SU-DHL-6 (cell line): ENCODE data around the gene NDUFV1.
"Not testable (repeated sequence)": the region's sequence is repeated elsewhere in the genome, so short reads cannot be mapped to it uniquely, and the experiment has no call there.

ENCODE experiments used
- H2AFZ ChIP-seq: fragments of 200-600 bp; sonication (generic); 2 replicates; pipeline ENCODE4 v1.6.1; 2014; ENCODE audit warnings: low read depth, mild to moderate bottlenecking, moderate library complexity, mixed read lengths, antibody characterized with exemption, low read length; ENCODE audit not compliant: severe bottlenecking
- H3F3A ChIP-seq: fragments of 200-600 bp; shearing (Covaris generic); 2 replicates; pipeline ENCODE4 v1.6.0; 2016; ENCODE audit warnings: antibody characterized with exemption, mild to moderate bottlenecking; ENCODE audit not compliant: insufficient read depth
- H3K27ac ChIP-seq: fragments of 200-600 bp; sonication (generic); 2 replicates; pipeline ENCODE4 v1.5.1; 2016; ENCODE audit warnings: low read depth, mild to moderate bottlenecking, low read length, moderate library complexity, mixed read lengths
- H3K27me3 ChIP-seq: fragments of 200-600 bp; sonication (generic), shearing (Covaris generic); 2 replicates; pipeline ENCODE4 v1.6.0; 2014; ENCODE audit warnings: mild to moderate bottlenecking, low read length
- H3K36me3 ChIP-seq: fragments of 200-600 bp; sonication (generic); 2 replicates; pipeline ENCODE4 v1.6.1; 2014; ENCODE audit warnings: mild to moderate bottlenecking, low read length, mixed read lengths
- H3K4me2 ChIP-seq: fragments of 300-600, 200-600 bp; shearing (Covaris generic), sonication (generic); 2 replicates; pipeline ENCODE4 v1.6.0; 2014; ENCODE audit warnings: low read length, low read depth, mild to moderate bottlenecking; ENCODE audit not compliant: poor library complexity, severe bottlenecking
- H3K4me3 ChIP-seq: fragments of 200-600 bp; sonication (generic); 2 replicates; pipeline ENCODE4 v1.5.1; 2014; ENCODE audit warnings: antibody characterized with exemption, low read length, mild to moderate bottlenecking, mixed read lengths; ENCODE audit not compliant: insufficient read depth, poor library complexity, severe bottlenecking
- H3K79me2 ChIP-seq: fragments of 200-600 bp; sonication (generic); 2 replicates; pipeline ENCODE4 v1.6.1; 2014; ENCODE audit warnings: mild to moderate bottlenecking, low read length, moderate library complexity; ENCODE audit not compliant: insufficient read depth
- H3K9ac ChIP-seq: fragments of 200-600 bp; sonication (generic); 2 replicates; pipeline ENCODE4 v1.7.0; 2014; ENCODE audit warnings: mild to moderate bottlenecking, low read length
- H3K9me2 ChIP-seq: fragments of 200-600 bp; sonication (generic); replicated peaks from 2 replicates; pipeline ENCODE4 v1.6.1; 2014; ENCODE audit warnings: low read length; ENCODE audit not compliant: insufficient read depth
- H3K9me3 ChIP-seq: fragments of 200-600 bp; sonication (generic); 2 replicates; pipeline ENCODE4 v1.6.1; 2014; ENCODE audit warnings: low read length, mixed read lengths; ENCODE audit not compliant: insufficient read depth
- H4K20me1 ChIP-seq: fragments of 200-600 bp; sonication (generic); 2 replicates; pipeline ENCODE4 v1.6.1; 2014; ENCODE audit warnings: low read depth, mild to moderate bottlenecking, antibody characterized with exemption, low read length, moderate library complexity, mixed read lengths
- EZH2phosphoT487 ChIP-seq: fragments of 200-600 bp; sonication (generic), shearing (Covaris generic); conservative IDR thresholded peaks from 2 replicates; pipeline ENCODE4 v1.6.1; 2018; ENCODE audit warnings: mild to moderate bottlenecking, antibody characterized with exemption, low read length, moderate library complexity, mixed read lengths
- TF ChIP-seq, protein P1 (sequence below): fragments of 200-600 bp; sonication (generic); IDR thresholded peaks from one replicate; pipeline ENCODE4 v1.5.1; 2017; ENCODE audit warnings: antibody characterized with exemption, mild to moderate bottlenecking, low read length, moderate library complexity; ENCODE audit not compliant: insufficient read depth, poor library complexity, severe bottlenecking

NDUFV1 gene

DNA sequence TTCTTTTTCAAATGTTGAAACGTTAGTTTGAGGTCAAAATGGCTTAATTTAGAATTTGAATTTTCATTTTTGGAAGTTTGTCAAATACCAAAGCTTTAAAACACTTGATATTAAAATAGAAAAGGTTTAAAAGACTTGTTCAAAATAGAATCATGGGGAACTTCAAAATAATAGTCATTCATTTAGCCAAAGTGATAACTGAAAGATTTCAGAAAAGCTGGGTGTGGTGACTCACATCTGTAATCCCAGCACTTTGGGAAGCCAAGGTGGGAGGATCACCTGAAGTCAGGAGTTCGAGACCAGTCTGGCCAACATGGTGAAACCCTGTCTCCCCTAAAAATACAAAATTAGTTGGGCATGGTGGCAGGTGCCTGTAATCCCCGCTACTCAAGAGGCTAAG lies 12.3 kb upstream of the NDUFV1 start:
- no peak for TF ChIP-seq EZH2phosphoT487
- TF ChIP-seq, protein P1, sequence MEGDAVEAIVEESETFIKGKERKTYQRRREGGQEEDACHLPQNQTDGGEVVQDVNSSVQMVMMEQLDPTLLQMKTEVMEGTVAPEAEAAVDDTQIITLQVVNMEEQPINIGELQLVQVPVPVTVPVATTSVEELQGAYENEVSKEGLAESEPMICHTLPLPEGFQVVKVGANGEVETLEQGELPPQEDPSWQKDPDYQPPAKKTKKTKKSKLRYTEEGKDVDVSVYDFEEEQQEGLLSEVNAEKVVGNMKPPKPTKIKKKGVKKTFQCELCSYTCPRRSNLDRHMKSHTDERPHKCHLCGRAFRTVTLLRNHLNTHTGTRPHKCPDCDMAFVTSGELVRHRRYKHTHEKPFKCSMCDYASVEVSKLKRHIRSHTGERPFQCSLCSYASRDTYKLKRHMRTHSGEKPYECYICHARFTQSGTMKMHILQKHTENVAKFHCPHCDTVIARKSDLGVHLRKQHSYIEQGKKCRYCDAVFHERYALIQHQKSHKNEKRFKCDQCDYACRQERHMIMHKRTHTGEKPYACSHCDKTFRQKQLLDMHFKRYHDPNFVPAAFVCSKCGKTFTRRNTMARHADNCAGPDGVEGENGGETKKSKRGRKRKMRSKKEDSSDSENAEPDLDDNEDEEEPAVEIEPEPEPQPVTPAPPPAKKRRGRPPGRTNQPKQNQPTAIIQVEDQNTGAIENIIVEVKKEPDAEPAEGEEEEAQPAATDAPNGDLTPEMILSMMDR: no peak
- Histone ChIP-seq H3K9ac (no peak overlapping the region), H3K9me3 (no peaks in the 10 kb centered on the region), H3K4me3 (no peak overlapping the region), H3K9me2 (no peaks in the 10 kb centered on the region), H3K79me2 (no peaks in the 10 kb centered on the region), H3K36me3 (peaks cover 4% of the 10 kb centered on the region; the same call in 1 of the 2 replicates), H4K20me1 (no peaks in the 10 kb centered on the region), H3K27ac (no peak overlapping the region), H2AFZ (no peak overlapping the region), H3K27me3 (no peaks in the 10 kb centered on the region), H3F3A (peaks cover 15% of the 10 kb centered on the region), H3K4me2 (no peak overlapping the region)

- H3F3A ChIP-seq: peaks cover 21% of the 10 kb centered on the region
- no peaks in the 10 kb centered on the region for H3K9me2 ChIP-seq
- H4K20me1 ChIP-seq: no peaks in the 10 kb centered on the region
- no peak overlapping the region for H3K4me2 ChIP-seq
- no peaks in the 10 kb centered on the region for H3K9me3 ChIP-seq
- no peaks in the 10 kb centered on the region for H3K79me2 ChIP-seq
- no peak overlapping the region for H3K27ac ChIP-seq
- TF ChIP-seq, protein P1: no peak
- H2AFZ ChIP-seq: no peak overlapping the region
- no peak overlapping the region for H3K4me3 ChIP-seq
- no peak overlapping the region for H3K9ac ChIP-seq
- H3K27me3 ChIP-seq: no peaks in the 10 kb centered on the region
- H3K36me3 ChIP-seq: no peaks in the 10 kb centered on the region
Observed at GRCh38 chr11:67596753-67597300, 9.9 kb upstream of the NDUFV1 start.

GRCh38 chr11:67597458-67597857 lies 9.3 kb upstream of the NDUFV1 start:
- H3K27me3 ChIP-seq, H3K4me2 ChIP-seq, H3K9me3 ChIP-seq, H3K36me3 ChIP-seq, H3K9ac ChIP-seq, H3K27ac ChIP-seq, H3K79me2 ChIP-seq, H3K9me2 ChIP-seq, H2AFZ ChIP-seq, H4K20me1 ChIP-seq, H3K4me3 ChIP-seq: not testable (repeated sequence)
- H3F3A ChIP-seq: peaks cover 17% of the 10 kb centered on the region; the same call in 1 of the 2 replicates

DNA sequence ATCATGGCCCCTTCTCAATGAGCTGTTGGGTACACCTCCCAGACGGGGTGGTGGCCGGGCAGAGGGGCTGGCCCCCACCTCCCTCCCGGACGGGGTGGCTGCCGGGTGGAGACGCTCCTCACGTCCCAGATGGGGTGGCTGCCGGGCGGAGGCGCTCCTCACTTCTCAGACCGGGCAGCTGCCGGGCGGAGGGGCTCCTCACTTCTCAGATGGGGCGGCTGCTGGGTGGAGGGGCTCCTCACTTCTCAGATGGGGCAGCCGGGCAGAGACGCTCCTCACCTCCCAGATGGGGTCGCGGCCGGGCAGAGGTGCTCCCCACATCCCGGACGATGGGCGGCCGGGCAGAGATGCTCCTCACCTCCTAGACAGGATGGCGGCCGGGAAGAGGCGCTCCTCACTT lies 8.8 kb upstream of the NDUFV1 start:
- H2AFZ ChIP-seq, H4K20me1 ChIP-seq, H3K27me3 ChIP-seq, H3K9me2 ChIP-seq, H3K27ac ChIP-seq, H3K79me2 ChIP-seq, H3K9ac ChIP-seq, H3K36me3 ChIP-seq, H3K4me3 ChIP-seq, H3K9me3 ChIP-seq, H3K4me2 ChIP-seq: not testable (repeated sequence)
- H3F3A ChIP-seq: peaks cover 17% of the 10 kb centered on the region; the same call in 1 of the 2 replicates
